Neuronal stem cell (in vitro differentiated cells): ENCODE data around the gene COL19A1.

ENCODE experiments used
- DNase-seq: peaks from one replicate; pipeline ENCODE4 v3.0.0-alpha.2; 2013; ENCODE audit warnings: low spot score
- H2AFZ ChIP-seq: one replicate; pipeline ENCODE4 v1.6.1; 2013; ENCODE audit warnings: mild to moderate bottlenecking, low read length, inconsistent platforms
- H2AK5ac ChIP-seq: 2 replicates; pipeline ENCODE4 v1.6.1; 2013; ENCODE audit warnings: low read depth, mild to moderate bottlenecking, inconsistent platforms, low read length, moderate library complexity, mixed read lengths
- H2BK120ac ChIP-seq: 2 replicates; pipeline ENCODE4 v1.6.1; 2013; ENCODE audit warnings: low read depth, mild to moderate bottlenecking, inconsistent platforms, low read length, moderate library complexity, mixed read lengths
- H2BK12ac ChIP-seq: one replicate; pipeline ENCODE4 v1.6.1; 2013; ENCODE audit warnings: low read length, inconsistent platforms
- H2BK15ac ChIP-seq: 2 replicates; pipeline ENCODE4 v1.6.1; 2013; ENCODE audit warnings: mild to moderate bottlenecking, low read length, inconsistent platforms, mixed read lengths
- H2BK5ac ChIP-seq: one replicate; pipeline ENCODE4 v1.6.1; 2013; ENCODE audit warnings: inconsistent platforms, mild to moderate bottlenecking, low read length, moderate library complexity
- H3K14ac ChIP-seq: one replicate; pipeline ENCODE4 v1.6.1; 2013; ENCODE audit warnings: low read length, inconsistent platforms
- H3K18ac ChIP-seq: 2 replicates; pipeline ENCODE4 v1.6.1; 2013; ENCODE audit warnings: low read length, inconsistent platforms
- H3K23ac ChIP-seq: 2 replicates; pipeline ENCODE4 v1.6.1; 2013; ENCODE audit warnings: low read depth, mild to moderate bottlenecking, mixed read lengths, low read length, inconsistent platforms; ENCODE audit not compliant: poor library complexity
- H3K27ac ChIP-seq: replicated peaks from 3 replicates; pipeline ENCODE4 v1.5.1; 2013; ENCODE audit warnings: low read length, inconsistent platforms
- H3K27me3 ChIP-seq, 3 experiments: 2 replicates each; pipeline ENCODE4 v1.6.1; 2013; ENCODE audit warnings: low read length in 3 of 3, mild to moderate bottlenecking in 2 of 3, inconsistent platforms in 1 of 3, low read depth in 1 of 3, mixed read lengths in 1 of 3, moderate library complexity in 1 of 3; ENCODE audit not compliant: control insufficient read depth in 3 of 3, insufficient read depth in 3 of 3
- H3K36me3 ChIP-seq, 2 donors: replicated peaks in 1 of 2; 2 replicates each; pipeline ENCODE4 v1.6.1; 2013; ENCODE audit warnings: low read length in 2 of 2; ENCODE audit not compliant: control insufficient read depth in 2 of 2, insufficient read depth in 2 of 2
- H3K4ac ChIP-seq: 2 replicates; pipeline ENCODE4 v1.6.1; 2013; ENCODE audit warnings: inconsistent platforms, mild to moderate bottlenecking, low read length, moderate library complexity
- H3K4me1 ChIP-seq, 2 donors: 1 replicate in 1 of 2; 2 replicates in 1 of 2; pipeline ENCODE4 v1.6.1; 2013; ENCODE audit warnings: low read length in 2 of 2, low read depth in 1 of 2; ENCODE audit not compliant: control insufficient read depth in 2 of 2, insufficient read depth in 1 of 2
- H3K4me2 ChIP-seq: one replicate; pipeline ENCODE4 v1.6.1; 2013; ENCODE audit warnings: mild to moderate bottlenecking, low read length, inconsistent platforms; ENCODE audit not compliant: insufficient read depth, poor library complexity, severe bottlenecking
- H3K4me3 ChIP-seq, 2 donors: 2 replicates each; pipeline ENCODE4 v1.5.1; 2013; ENCODE audit warnings: low read length in 2 of 2, mild to moderate bottlenecking in 2 of 2, inconsistent platforms in 1 of 2, moderate library complexity in 1 of 2
- H3K79me1 ChIP-seq: one replicate; pipeline ENCODE4 v1.6.1; 2013; ENCODE audit warnings: low read depth, mild to moderate bottlenecking, inconsistent platforms, low read length, moderate library complexity
- H3K9ac ChIP-seq: one replicate; pipeline ENCODE4 v1.6.1; 2013; ENCODE audit warnings: mild to moderate bottlenecking, low read depth, low read length, inconsistent platforms; ENCODE audit not compliant: poor library complexity
- H3K9me3 ChIP-seq, 2 donors: replicated peaks in 1 of 2; 2 replicates each; pipeline versions ENCODE3 to v1.6.1; 2013; ENCODE audit warnings: low read length in 2 of 2, mild to moderate bottlenecking in 2 of 2, inconsistent platforms in 1 of 2, low read depth in 1 of 2, mixed read lengths in 1 of 2, moderate library complexity in 1 of 2; ENCODE audit not compliant: control insufficient read depth in 2 of 2, insufficient read depth in 1 of 2
- H4K8ac ChIP-seq: one replicate; pipeline ENCODE4 v1.6.1; 2013; ENCODE audit warnings: low read depth, mild to moderate bottlenecking, inconsistent platforms, low read length, moderate library complexity
- H4K91ac ChIP-seq: one replicate; pipeline ENCODE4 v1.6.1; 2013; ENCODE audit warnings: low read length, low read depth, mild to moderate bottlenecking, inconsistent platforms; ENCODE audit not compliant: poor library complexity
- WGBS, 2 donors: extraction: QIAGEN DNeasy Blood & Tissue Kit; methylation state at CpG; one replicate each; pipeline ENCODE4 v1.1.7; 2013; ENCODE audit warnings: missing lambda C conversion rate in 2 of 2, mixed read lengths in 1 of 2; ENCODE audit not compliant: insufficient read length in 2 of 2, insufficient replicate concordance in 1 of 2; ENCODE audit errors: extremely low coverage in 2 of 2; 5-methylcytosine and 5-hydroxymethylcytosine counted together

Gene COL19A1

DNA sequence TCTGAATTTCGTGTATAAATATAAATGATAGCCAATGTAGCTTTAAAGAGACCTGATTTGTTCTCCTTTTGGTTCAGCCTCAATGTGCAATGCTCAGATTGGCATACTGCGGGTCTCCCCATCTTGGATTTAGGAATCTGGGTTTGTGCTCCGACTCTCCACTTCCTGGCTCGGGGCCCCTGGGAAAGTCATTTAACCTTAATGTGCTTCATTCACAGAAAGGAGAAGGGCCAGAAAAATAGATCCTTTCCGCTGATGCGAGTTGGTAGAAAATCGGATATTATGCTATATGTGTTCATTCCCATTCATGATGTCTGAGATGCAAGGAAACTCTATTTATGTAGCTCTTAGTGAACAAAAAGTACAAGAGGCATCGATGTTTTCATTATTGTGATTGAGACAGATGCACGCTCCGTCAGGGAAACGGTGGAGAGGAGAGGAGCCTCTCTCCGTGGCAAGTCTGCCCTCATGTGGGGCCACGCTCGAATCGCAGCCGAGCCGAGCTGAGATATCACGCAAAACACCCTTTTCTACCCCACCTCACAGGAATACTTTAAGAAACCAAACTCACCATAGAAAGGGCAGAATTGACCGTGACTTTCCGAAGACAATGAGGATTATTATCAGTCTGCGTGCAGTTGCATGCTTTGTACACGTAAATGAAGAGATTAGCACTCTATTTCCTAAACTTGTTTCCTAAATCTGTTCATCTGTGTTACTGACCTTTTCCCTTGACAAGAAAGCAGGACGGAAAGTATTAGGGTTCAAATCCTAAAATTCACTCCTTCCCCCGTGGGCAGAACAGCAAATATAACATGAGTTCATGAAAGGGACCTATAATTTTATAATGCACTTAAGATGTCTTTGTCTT lies 300.0 kb downstream of the COL19A1 start:
- no peaks in the 10 kb centered on the region for H3K36me3 ChIP-seq
- H2BK5ac ChIP-seq, result no peak overlapping the region
- WGBS, 2 donors, result no CpG with 5 or more reads among the region's 24 CpGs
- H3K23ac ChIP-seq, result no peak overlapping the region
- H3K9me3 ChIP-seq, result no peaks in the 10 kb centered on the region
- H4K8ac ChIP-seq, result no peak overlapping the region
- no peak overlapping the region for H4K91ac ChIP-seq
- no peak overlapping the region for H2BK12ac ChIP-seq
- no peak overlapping the region for H3K27ac ChIP-seq
- no peaks in the 10 kb centered on the region for H3K27me3 ChIP-seq
- H3K4me1 ChIP-seq, result no peaks in the 10 kb centered on the region
- H3K4ac ChIP-seq, result no peak overlapping the region
- H3K18ac ChIP-seq, result no peak overlapping the region
- peak; percentile 38 for DNase-seq
- H3K79me1 ChIP-seq, result no peaks in the 10 kb centered on the region
- H2AK5ac ChIP-seq, result no peak overlapping the region
- no peak overlapping the region for H2BK15ac ChIP-seq
- H2BK120ac ChIP-seq, result no peak overlapping the region
- H3K4me3 ChIP-seq, result peak overlapping the region in 1 of 2 donors; percentile 22
- no peak overlapping the region for H3K4me2 ChIP-seq
- H3K9ac ChIP-seq, result no peak overlapping the region
- peak overlapping the region; percentile 89 for H2AFZ ChIP-seq
- no peak overlapping the region for H3K14ac ChIP-seq

DNA sequence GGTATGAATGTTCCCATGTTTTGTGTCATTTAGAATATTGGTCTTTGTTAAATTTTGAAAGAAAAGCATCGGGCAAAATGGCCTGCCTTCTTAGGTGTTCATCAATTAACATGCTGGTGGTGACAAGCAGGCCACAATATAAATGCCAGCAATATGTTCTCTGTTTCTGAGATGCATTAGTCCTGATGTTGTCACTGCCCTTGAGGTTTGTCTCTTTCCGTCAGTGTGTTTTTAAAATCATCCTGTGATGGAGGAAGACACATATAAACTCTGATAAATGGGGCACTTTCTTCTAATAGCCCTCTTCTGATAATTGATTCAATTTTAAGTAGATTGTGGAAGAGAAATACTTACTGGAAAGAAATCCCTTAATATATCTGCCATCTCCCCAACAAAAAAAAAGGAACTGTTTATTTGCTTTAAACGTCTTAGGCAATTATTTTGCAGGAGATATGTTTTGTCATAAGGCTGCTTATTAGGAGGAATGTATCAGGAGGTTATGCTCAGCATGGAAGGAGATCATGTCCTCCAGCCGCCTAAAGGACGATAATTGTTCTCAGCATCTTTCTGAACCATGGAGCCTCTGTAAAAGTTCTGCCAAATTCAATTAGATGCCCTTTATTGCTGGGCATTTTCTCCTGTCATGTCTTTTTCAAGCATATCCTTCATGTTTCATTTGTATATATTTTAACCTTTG lies 302.5 kb downstream of the COL19A1 start:
- Histone ChIP-seq H3K14ac (no peak overlapping the region), H3K9ac (no peak overlapping the region), H2BK15ac (no peak overlapping the region), H3K9me3 (no peaks in the 10 kb centered on the region), H4K91ac (no peak overlapping the region), H3K4me1 (no peaks in the 10 kb centered on the region), H3K79me1 (no peaks in the 10 kb centered on the region), H2BK12ac (no peak overlapping the region), H3K4me3 (no peak overlapping the region), H2AK5ac (no peak overlapping the region), H3K4ac (no peak overlapping the region), H3K27me3 (no peaks in the 10 kb centered on the region), H2AFZ (no peak overlapping the region), H3K18ac (no peak overlapping the region), H3K23ac (no peak overlapping the region), H3K27ac (no peak overlapping the region), H4K8ac (no peak overlapping the region), H3K4me2 (no peak overlapping the region), H2BK120ac (no peak overlapping the region), H2BK5ac (no peak overlapping the region), H3K36me3 (no peaks in the 10 kb centered on the region)
- WGBS, 2 donors, result no CpG with 5 or more reads among the region's 5 CpGs
- DNase-seq, result no peak

DNA sequence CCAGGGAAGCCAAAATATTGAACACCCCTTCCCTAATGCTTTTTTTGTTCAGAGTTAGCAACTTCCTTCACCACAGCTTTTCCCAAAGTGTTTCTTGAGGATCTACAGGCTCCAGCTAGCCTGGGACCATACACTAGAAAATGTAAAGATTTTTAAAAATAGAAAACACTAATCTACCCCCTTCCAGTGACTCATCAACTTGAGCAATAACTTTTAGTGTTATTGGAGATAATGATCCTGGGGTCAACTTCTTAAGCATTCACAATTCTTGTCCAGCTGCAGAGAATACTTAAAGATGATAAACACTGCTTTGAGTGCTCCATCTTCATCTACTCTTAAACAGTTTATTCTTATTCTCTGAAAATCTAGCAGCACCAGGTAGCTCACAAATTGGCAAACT lies 304.9 kb downstream of the COL19A1 start:
- Histone ChIP-seq H3K27me3 (no peaks in the 10 kb centered on the region), H4K8ac (no peak overlapping the region)
- DNase-seq, result no peak

DNA sequence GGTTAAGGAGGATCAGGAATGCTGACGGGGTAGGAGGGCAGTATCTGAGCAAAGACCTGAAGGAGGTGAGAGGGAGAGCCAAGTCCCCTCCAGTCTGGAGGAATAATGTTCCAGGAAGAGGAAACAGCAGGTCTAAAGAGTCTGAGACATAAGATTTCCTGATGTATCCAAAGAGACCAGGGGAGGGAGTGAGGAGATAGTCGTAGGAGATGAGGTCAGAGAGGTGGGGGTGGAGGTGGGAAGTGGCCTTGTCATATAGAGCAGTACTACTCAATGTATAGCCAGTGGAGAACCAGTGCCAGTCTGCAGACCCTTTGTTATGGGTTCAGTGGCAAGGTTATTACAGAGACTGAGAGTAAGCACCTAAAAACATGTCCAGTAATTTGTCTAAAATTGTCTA lies 305.9 kb downstream of the COL19A1 start:
- Histone ChIP-seq H3K4ac (no peak overlapping the region), H2BK5ac (no peak overlapping the region), H2AK5ac (no peak overlapping the region), H3K23ac (no peak overlapping the region), H3K4me1 (no peaks in the 10 kb centered on the region), H3K27me3 (no peaks in the 10 kb centered on the region), H4K8ac (no peak overlapping the region), H3K79me1 (no peaks in the 10 kb centered on the region), H3K9me3 (no peaks in the 10 kb centered on the region), H2AFZ (no peak overlapping the region), H2BK12ac (no peak overlapping the region), H3K9ac (no peak overlapping the region), H2BK120ac (no peak overlapping the region), H3K4me2 (no peak overlapping the region), H3K4me3 (no peak overlapping the region), H3K27ac (no peak overlapping the region), H4K91ac (no peak overlapping the region), H3K18ac (no peak overlapping the region), H3K36me3 (no peaks in the 10 kb centered on the region), H3K14ac (no peak overlapping the region), H2BK15ac (no peak overlapping the region)
- WGBS, 2 donors, result no CpG with 5 or more reads among the region's 2 CpGs
- DNase-seq, result no peak

More for the DNA sequence above, 304.9 kb downstream of the COL19A1 start:
- Histone ChIP-seq H2AFZ (no peak overlapping the region), H3K4me1 (no peaks in the 10 kb centered on the region), H2BK5ac (no peak overlapping the region), H3K23ac (no peak overlapping the region), H3K18ac (no peak overlapping the region), H3K4ac (no peak overlapping the region), H3K14ac (no peak overlapping the region), H3K36me3 (no peaks in the 10 kb centered on the region), H2AK5ac (no peak overlapping the region), H2BK120ac (no peak overlapping the region), H3K79me1 (no peaks in the 10 kb centered on the region), H3K4me2 (no peak overlapping the region), H3K4me3 (no peak overlapping the region), H3K9me3 (no peaks in the 10 kb centered on the region), H3K27ac (no peak overlapping the region), H2BK12ac (no peak overlapping the region), H3K9ac (no peak overlapping the region), H4K91ac (no peak overlapping the region), H2BK15ac (no peak overlapping the region)
